ENCODE data around the gene SAMM50. TPM values are rescaled to one million over a fixed set of nuclear protein-coding genes. Genes with fewer than 3 reads are reported as not detected.

The SAMM50 gene
- total RNA-seq, 1 donor: 37.6 TPM

GRCh38 chr22:43944670-43945430 is 10.4 kb upstream of the SAMM50 start:
- DNase-seq (ENCODE audit: low read depth): no peak
- no peak overlapping the region for H3K4me3 ChIP-seq (ENCODE audit: low read depth, low read length)
- TF ChIP-seq CTCF (IDR thresholded peaks at IDR 0.05; ENCODE audit: insufficient read depth, low read depth, low read length): no peak

- peak; percentile 63 for DNase-seq (ENCODE audit: low read depth)
- no peak overlapping the region for H3K4me3 ChIP-seq (ENCODE audit: low read depth, low read length)
- peak; percentile 75 for TF ChIP-seq CTCF (IDR thresholded peaks at IDR 0.05; ENCODE audit: insufficient read depth, low read depth, low read length)
Observed at GRCh38 chr22:43945632-43946383, 9.4 kb upstream of the SAMM50 start.

GRCh38 chr22:43946384-43946667 is 8.9 kb upstream of the SAMM50 start:
- no peak for DNase-seq (ENCODE audit: low read depth)
- TF ChIP-seq CTCF (IDR thresholded peaks at IDR 0.05; ENCODE audit: insufficient read depth, low read depth, low read length): no peak
- no peak overlapping the region for H3K4me3 ChIP-seq (ENCODE audit: low read depth, low read length)

- TF ChIP-seq CTCF (IDR thresholded peaks at IDR 0.05; ENCODE audit: insufficient read depth, low read depth, low read length): no peak
- H3K4me3 ChIP-seq (ENCODE audit: low read depth, low read length): no peak overlapping the region
- no peak for DNase-seq (ENCODE audit: low read depth)
Observed at GRCh38 chr22:43948836-43949406, 6.3 kb upstream of the SAMM50 start.

- no peak overlapping the region for H3K4me3 ChIP-seq (ENCODE audit: low read depth, low read length)
- TF ChIP-seq CTCF (IDR thresholded peaks at IDR 0.05; ENCODE audit: insufficient read depth, low read depth, low read length): no peak
- no peak for DNase-seq (ENCODE audit: low read depth)
Observed at GRCh38 chr22:43951391-43951790, 3.9 kb upstream of the SAMM50 start.

- DNase-seq (ENCODE audit: low read depth): no peak
- H3K4me3 ChIP-seq (ENCODE audit: low read depth, low read length): no peak overlapping the region
- no peak for TF ChIP-seq CTCF (IDR thresholded peaks at IDR 0.05; ENCODE audit: insufficient read depth, low read depth, low read length)
Observed at GRCh38 chr22:43951966-43952365, 3.3 kb upstream of the SAMM50 start.

Data from fibroblast of villous mesenchyme (primary cell).